SIG-M5 treated with dmso at 0.1 percent for 504 hours (cell line): ENCODE data around the gene ZFPM1.

Source experiments
- DNase-seq: peaks from one replicate; lab custom pipeline; 2025; ENCODE audit not compliant: unreplicated experiment; lab: John Stamatoyannopoulos, UW

The ZFPM1 gene

GRCh38 chr16:88417684-88418476 is 35.2 kb upstream of the ZFPM1 start:
- no peak for DNase-seq

GRCh38 chr16:88418869-88419268 is 34.2 kb upstream of the ZFPM1 start:
- DNase-seq: no peak

- no peak for DNase-seq
These were observed 33.3 kb upstream of the ZFPM1 start for GRCh38 chr16:88419790-88420189.

- DNase-seq: no peak
These were observed 32.6 kb upstream of the ZFPM1 start for GRCh38 chr16:88420496-88420895.

GRCh38 chr16:88421301-88421700 is 31.8 kb upstream of the ZFPM1 start:
- no peak for DNase-seq

- DNase-seq: no peak
These were observed 31.1 kb upstream of the ZFPM1 start for GRCh38 chr16:88421871-88422433.

- DNase-seq: no peak
These were observed 30.2 kb upstream of the ZFPM1 start for GRCh38 chr16:88422733-88423447.

GRCh38 chr16:88423448-88423850 is 29.6 kb upstream of the ZFPM1 start:
- DNase-seq: no peak

GRCh38 chr16:88424587-88425235 is 28.4 kb upstream of the ZFPM1 start:
- DNase-seq: no peak

GRCh38 chr16:88426018-88426417 is 27.1 kb upstream of the ZFPM1 start:
- DNase-seq: no peak

- DNase-seq: no peak
These were observed 25.7 kb upstream of the ZFPM1 start for GRCh38 chr16:88427376-88427775.

- DNase-seq: no peak
These were observed 24.9 kb upstream of the ZFPM1 start for GRCh38 chr16:88428156-88428555.

GRCh38 chr16:88428616-88429386 is 24.3 kb upstream of the ZFPM1 start:
- no peak for DNase-seq

- no peak for DNase-seq
These were observed 23.5 kb upstream of the ZFPM1 start for GRCh38 chr16:88429387-88430184.

- no peak for DNase-seq
These were observed 22.9 kb upstream of the ZFPM1 start for GRCh38 chr16:88430185-88430523.

GRCh38 chr16:88430524-88431446 is 22.3 kb upstream of the ZFPM1 start:
- peak; percentile 24 for DNase-seq

GRCh38 chr16:88431651-88432050 is 21.4 kb upstream of the ZFPM1 start:
- no peak for DNase-seq

- DNase-seq: no peak
These were observed 20.9 kb upstream of the ZFPM1 start for GRCh38 chr16:88432174-88432573.

GRCh38 chr16:88432753-88433152 is 20.3 kb upstream of the ZFPM1 start:
- no peak for DNase-seq
